HG03108 (cell line): Measurements from ENCODE around the gene TMEM234.
"Not testable (repeated sequence)": the region's sequence is repeated elsewhere in the genome, so short reads cannot be mapped to it uniquely, and the experiment has no call there.

Experiments used
- ATAC-seq: cut with Tn5 transposase; IDR thresholded peaks from one replicate; pipeline ENCODE4 v1.9.1; 2021; ENCODE audit warnings: moderate library complexity; ENCODE audit not compliant: unreplicated experiment

Gene TMEM234

GRCh38 chr1:32221980-32222755, at the start of gene TMEM234, which contains the start of gene EIF3I:
TSS of gene TMEM234 (minus strand) at chr1:32222353. CDS start at chr1:32222322, 31 bp downstream.
TSS of gene EIF3I (plus strand) at chr1:32222407. CDS start at chr1:32222442, 35 bp downstream.
- peak; percentile 88 for ATAC-seq

DNA sequence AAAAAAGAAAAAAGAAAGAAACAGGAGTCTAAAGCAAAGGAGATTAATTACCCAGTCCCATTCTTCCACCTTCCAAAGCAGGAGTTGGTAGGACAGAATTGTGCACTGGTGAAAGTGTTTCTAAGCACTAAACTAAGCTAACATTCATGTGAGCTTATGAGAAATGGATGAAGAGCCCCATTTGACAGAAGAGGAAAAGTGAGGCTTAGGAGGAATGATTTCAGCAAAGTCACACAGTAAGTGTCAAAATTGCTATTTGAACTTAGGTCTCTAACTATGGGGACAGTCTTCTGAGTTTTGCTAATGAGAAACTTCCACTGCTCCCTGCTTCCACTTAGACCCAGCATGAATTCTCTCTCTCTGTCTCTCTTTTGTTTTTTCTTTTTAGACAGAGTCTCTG, 47.6 kb upstream of the TMEM234 start:
- no peak for ATAC-seq

DNA sequence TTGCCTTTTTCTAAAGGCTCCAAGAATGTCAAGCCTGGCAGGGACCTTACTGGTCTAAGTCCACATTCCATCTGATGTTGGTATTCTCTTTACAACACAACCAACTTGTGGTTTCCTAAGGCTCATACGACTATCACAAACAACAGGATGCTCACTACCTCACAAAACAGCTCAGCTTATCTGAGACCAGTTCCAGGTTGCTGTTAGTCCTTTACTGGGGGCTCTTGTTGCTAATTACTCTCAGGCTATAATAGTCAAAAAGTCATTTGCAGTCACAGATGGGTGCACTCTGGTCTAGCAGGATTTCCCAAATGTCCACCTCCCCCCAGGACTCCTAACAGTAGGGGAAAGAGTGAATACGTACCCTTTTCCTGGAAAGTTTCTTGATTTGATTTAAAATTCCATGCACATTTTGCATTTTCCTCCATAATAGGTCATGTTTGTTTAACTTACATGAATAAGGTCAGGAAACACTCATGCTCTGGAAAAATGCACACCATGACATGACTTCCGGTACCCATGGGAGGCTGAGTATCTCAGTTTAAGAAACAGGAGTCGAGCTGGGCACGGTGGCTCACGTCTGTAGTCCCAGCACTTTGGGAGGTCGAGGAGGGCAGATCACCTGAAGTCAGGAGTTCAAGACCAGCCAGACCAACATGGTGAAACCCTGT, 44.9 kb upstream of the TMEM234 start:
- no peak for ATAC-seq

- ATAC-seq: no peak
Measured at GRCh38 chr1:32265846-32266245, 43.7 kb upstream of the TMEM234 start.

DNA sequence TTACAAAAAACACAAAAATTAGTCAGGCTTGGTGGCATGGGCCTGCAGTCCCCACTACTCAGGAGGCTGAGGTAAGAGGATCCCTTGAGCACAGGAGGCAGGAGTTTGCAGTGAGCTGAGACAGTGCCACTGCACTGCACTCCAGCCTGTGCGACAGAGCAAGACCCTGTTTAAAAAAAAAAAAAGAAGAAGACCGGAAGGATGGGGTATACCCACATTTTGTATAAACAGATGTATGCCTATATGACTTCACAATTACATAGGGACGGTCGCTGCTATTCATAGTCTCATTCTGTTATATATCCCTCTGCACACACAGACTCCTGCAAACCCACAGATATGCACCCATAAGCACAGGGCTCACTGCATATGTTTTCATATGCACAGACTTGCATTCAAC, 41.6 kb upstream of the TMEM234 start:
- ATAC-seq: no peak

DNA sequence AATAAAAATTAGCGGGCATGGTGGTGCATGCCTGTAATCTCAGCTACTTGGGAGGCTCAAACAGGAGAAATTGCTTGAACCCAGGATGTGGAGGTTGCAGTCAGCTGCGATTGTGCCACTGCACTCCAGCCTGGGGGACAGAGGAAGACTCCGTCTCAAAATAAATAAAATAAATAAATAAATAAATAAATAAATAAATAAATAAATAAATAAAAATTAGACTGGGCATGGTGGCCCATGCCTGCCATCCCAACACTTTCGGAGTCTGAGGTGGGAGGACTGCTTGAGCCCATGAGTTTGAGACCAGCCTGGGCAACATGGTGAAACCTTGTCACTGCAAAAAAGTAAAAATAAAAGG, 41.1 kb upstream of the TMEM234 start:
- not testable (repeated sequence) for ATAC-seq

GRCh38 chr1:32257227-32257508, 35.0 kb upstream of the TMEM234 start:
- no peak for ATAC-seq

- ATAC-seq: no peak
Measured at GRCh38 chr1:32256473-32257226, 34.5 kb upstream of the TMEM234 start.

DNA sequence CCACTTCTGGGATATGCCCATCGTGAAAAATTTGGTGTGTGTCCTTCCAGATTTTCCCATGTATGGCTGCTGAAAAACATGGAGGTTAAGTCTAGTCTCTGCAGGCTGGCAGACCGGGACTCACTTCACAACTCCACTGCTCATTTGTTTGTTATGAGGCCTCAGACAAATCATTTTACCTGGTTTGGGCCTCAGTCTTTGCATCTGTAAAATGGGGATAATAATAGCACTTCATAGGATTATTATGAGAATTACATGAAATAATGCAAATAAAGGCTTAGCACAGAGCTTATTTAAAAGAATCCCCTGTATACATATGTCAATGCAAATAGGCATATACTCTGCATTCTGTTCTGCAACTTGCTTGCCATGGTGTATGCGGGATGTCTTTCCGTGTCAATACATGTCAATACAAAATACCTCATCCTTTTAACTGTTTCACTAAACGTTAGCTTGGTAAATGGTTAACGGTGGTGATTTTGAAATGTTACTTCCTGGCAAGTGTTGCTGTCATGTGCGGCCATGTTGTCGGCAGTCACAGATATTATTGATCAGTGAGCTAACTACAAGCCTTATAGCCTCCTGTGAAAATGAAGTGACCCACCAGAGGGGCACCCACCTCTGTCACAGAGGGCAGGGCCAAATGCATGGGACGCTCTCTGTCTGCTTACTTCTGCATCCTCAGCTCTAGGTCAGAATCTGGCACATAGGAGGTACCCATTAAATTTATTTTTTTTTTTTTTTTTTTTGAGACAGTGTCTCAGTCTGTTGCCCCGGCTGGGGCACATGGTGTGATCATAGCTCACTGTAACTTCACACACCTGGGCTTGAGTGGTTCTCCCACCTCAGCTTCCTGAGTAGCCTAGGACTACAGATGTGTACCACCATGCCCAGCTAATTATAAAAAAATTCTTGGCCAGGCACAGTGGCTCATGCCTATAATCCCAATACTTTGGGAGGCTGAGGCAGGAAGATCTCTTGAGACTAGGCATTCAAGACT, 33.2 kb upstream of the TMEM234 start:
- no peak for ATAC-seq

DNA sequence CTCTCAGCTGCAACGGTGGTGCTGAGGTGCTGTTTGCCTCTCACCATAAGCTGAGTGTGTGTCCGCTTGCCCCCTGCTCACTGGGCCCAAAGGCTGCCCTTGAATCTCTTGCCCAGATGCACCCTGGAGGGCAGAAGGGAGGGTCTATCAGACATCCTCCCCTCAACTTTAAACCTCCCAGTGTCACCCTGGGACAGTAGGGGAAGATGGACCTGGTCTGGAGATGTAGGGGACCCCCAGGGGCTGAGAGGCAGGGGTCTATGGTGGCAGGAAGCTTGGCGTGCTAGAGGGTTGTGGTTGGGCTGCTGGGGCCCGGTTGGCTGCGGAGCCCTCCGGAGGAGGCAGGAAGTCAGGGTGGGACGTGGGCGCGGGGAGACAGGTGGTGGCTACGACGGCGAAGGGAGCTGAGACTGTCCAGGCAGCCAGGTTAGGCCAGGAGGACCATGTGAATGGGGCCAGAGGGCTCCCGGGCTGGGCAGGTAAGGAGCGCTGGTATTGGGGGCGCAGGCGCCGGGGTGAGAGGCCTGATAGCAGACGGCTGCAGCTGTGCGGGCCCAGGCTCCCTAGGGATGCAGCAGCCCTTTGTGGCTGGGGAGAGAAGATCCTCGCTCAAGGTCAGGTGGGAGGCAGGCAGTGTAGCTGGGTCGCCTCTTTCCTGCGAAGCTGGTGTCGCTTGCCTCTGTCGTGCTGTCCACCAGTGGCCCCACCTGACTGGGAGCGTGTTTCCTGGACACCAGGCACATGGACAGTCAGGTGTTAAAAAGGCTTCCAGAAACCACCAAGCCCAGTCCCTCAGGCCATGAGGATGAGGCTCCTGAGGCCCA, 29.0 kb upstream of the TMEM234 start, which contains the start of gene LCK:
TSS of gene LCK (plus strand) at position 373 of the 824 bp plus-strand sequence. CDS start 23,065 bp downstream, outside the sequence.
- ATAC-seq: peak; percentile 19

GRCh38 chr1:32249831-32250525, 27.8 kb upstream of the TMEM234 start:
- ATAC-seq: peak; percentile 51

DNA sequence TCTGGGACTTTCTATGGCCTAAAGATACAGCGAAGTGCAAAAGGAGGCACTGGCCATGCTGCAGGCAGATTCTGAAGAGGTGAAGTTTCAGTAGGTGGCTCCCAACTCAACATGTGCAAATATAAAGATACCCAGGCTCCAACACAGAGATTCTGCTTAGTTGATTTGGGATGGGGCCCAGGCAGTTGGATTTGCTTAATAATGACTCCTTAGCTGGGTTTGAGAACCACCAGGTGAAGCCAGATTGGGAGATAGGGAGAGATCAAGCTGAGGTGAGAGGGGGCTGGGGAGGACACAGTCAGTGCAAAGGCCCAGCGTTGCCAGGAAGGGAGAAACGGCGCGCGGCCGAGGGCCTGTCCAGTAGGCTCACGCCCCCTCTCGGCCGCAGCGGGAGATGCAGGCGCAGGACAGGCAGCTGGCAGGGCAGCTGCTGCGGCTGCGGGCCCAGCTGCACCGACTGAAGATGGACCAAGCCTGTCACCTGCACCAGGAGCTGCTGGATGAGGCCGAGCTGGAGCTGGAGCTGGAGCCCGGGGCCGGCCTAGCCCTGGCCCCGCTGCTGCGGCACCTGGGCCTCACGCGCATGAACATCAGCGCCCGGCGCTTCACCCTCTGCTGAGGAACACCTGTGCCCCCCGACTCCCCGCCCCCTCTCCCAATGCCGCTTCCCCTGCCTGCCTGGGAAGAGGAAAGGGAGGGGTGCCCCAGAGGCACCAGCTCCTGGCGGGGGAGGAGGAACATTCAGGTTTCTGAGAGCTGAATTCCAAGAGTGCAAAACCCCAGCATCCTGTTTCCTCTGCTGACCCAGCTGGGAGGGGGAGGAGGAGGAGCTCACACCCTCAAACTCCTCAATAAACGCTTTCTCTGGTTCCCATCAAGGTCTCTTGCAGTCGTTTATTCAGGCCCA, 26.1 kb upstream of the TMEM234 start:
- peak; percentile 31 for ATAC-seq

DNA sequence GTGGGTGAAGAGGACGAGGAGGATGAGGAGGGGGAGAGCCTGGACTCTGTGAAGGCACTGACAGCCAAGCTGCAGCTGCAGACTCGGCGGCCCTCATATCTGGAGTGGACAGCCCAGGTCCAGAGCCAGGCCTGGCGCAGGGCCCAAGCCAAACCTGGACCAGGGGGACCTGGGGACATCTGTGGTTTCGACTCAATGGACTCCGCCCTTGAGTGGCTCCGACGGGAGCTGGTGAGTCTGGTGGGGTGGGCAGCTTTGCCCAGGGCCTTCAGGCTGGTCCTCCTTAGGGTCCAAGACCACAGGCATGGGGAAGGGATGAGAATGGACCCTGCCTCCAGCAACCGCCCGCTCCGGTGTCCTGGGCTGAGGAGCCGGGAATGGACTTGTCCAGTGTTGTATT, 25.3 kb upstream of the TMEM234 start:
- no peak for ATAC-seq

DNA sequence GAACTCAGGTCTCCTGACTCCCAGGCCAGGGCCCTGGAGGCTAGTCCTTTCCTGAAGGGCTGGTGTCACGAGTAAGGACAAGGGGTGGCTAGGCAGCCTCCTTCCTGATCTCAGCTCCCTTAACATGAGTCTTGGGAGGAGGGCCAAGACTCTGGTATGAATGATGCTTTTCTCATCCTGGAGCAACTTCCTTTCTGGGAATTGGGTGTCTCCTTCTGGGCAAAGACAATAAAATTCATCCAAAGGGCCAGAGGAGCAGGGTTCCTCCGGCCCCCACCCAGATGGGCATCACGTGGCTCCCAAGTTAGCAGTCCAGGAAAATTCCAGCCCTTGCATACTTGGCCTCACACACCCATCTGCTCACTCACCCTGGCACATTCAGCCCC, 24.7 kb upstream of the TMEM234 start, which contains the start of gene FAM167B:
TSS of gene FAM167B (plus strand) at position 335 of the 386 bp plus-strand sequence. CDS start 200 bp downstream, outside the sequence.
- no peak for ATAC-seq

- ATAC-seq: no peak
Measured at GRCh38 chr1:32242341-32242851, 20.2 kb upstream of the TMEM234 start.

- no peak for ATAC-seq
Measured at GRCh38 chr1:32241001-32241763, 19.0 kb upstream of the TMEM234 start.
